ENCODE measurements around the gene YPEL2.
"Not testable (repeated sequence)": the region's sequence is repeated elsewhere in the genome, so short reads cannot be mapped to it uniquely, and the experiment has no call there.

Gene YPEL2, protein sequence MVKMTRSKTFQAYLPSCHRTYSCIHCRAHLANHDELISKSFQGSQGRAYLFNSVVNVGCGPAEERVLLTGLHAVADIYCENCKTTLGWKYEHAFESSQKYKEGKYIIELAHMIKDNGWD

DNA sequence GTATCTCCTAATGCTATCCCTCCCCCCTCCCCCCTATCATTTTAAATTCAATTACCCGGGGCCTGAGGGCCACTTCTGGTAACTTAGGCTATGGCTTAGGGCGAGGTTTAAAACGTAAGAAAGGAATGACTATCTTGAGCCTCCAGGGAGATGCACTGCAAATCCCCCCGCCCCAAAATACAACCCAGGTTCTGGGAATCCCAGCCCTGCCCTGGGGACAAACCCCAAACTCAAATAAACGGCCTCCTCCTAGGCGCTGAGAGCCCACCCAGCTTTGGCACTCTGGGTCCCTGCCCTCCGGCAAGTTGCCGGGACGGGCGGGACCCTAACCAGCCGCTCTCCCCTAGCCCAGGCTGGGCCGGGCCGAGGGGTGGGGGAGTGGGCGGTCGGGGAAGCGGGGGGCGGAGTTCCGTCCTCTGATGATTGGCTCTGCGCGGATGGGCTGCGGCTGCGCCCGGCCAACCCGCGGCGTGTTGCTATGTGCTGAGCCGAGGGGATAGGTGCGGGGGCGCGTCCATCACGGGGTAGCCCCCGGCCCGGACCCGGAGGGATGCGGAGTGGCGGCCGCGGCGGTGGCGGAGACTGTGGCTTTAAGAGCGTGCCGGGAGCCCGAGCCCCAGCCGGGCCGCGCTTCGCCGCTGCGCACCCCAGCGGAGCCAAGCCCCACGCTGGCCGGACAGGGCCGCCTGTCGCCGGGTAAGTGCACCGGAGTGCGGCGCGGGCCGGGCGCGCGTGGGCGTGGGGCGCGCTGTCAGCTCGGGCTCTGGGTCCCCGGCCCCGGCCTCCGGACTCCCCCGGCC is at the start of gene YPEL2:
YPEL2 (plus strand) TSS at position 527 of the 800 bp plus-strand sequence. CDS start 21,755 bp downstream, outside the sequence.
- peak; percentile 99 for DNase-seq (ENCODE audit: low read depth, low spot score)

- peak; percentile 3 for DNase-seq (ENCODE audit: low read depth, low spot score)
Measured at GRCh38 chr17:59284317-59284716, 47.1 kb upstream of the YPEL2 start.

- DNase-seq (ENCODE audit: low read depth, low spot score) = no peak
Measured at GRCh38 chr17:59287452-59287851, 44.0 kb upstream of the YPEL2 start.

- no peak for DNase-seq (ENCODE audit: low read depth, low spot score)
Measured at GRCh38 chr17:59287891-59288290, 43.6 kb upstream of the YPEL2 start.

GRCh38 chr17:59289981-59290301 is 41.5 kb upstream of the YPEL2 start:
- no peak for DNase-seq (ENCODE audit: low read depth, low spot score)

- not testable (repeated sequence) for DNase-seq (ENCODE audit: low read depth, low spot score)
Measured at GRCh38 chr17:59290302-59290998, 41.0 kb upstream of the YPEL2 start.

- DNase-seq (ENCODE audit: low read depth, low spot score) = no peak
Measured at GRCh38 chr17:59292174-59292523, 39.3 kb upstream of the YPEL2 start.

DNA sequence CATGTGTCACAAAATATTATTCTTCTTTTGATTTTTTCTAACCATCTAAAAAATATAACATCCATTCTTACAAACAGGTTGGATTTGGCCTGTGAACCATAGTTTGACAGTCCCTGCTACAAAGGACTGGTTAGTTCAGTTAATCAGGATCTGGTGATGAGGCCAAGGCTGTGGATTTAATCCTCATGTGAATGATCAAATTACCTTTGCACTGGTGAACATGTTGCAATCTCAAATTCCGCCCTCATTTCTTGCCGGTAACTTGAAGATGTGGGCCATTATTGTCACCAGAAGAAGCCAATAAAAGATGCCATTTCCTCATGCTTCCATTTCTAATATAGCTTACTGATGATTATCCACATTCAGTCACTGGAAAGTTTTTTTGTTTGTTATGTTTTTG is 35.3 kb upstream of the YPEL2 start:
- no peak for DNase-seq (ENCODE audit: low read depth, low spot score)

DNA sequence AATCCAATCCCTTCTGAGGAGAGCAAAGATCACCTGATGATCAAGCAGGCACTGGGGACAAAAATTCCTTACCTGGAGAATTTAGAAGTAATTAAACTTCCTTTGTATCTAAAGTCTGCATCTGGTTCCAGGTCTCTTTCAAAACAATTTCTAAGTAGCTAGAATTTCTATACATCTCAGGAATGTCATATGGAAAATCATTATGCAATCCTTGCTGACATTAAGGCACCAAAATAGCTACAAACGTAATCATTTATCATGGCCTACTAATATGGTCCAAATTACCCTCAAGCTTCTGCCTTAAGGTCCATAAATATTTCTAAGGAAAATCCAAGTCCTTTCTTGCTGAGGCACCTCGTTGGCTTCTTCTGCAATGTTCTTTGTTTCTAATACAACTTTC is 32.9 kb upstream of the YPEL2 start:
- DNase-seq (ENCODE audit: low read depth, low spot score) = no peak

DNA sequence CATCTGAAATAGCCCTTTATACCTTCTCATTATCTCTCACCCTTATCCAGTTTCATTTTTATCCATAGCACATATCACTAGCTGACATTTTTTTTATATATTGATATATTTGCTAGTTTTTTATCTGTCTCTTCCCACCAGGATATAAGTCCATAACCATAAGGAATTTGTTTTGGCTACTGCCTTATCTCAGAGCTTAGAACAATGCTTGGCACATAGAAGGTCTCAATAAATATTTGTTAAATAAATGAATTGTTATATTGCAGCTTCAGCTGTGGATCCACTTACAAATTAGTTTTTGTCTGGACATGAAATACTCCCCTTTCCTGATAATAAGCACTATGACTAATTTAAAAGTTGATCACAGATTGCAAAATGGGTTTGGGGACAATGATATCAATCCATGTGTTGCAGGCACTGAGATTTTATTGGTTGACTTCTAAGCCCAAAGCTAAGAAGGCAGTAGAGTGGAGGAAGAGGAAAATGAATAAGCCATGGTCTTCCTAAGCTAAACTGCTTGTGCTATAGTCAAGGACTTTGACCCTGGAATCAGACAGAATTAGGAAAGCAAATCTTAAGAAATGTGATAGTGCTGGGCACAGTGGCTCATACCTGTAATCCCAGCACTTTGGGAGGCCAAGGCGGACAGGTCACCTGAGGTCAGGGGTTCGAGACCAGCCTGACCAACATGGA is 31.9 kb upstream of the YPEL2 start:
- no peak for DNase-seq (ENCODE audit: low read depth, low spot score)

DNA sequence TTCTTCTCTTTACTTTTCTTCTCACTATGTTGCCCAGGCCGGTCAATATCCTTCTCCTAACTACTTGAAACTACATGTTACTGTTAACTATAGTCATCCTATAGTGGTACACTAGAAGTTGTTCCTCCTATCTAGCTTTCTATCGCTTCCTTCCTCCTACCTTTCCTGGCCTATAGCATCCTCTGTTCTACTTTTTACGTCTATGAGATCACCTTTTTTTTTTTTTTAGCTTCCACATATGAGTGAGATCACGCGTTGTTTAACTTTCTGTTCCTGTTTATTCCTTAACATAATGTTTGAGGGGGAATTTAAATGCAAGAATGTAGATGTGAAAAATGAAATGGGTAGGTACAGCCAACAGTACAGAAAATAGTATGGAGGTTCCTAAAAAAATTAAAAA is 30.5 kb upstream of the YPEL2 start:
- DNase-seq (ENCODE audit: low read depth, low spot score) = no peak

GRCh38 chr17:59304811-59305210 is 26.6 kb upstream of the YPEL2 start:
- DNase-seq (ENCODE audit: low read depth, low spot score) = no peak

DNA sequence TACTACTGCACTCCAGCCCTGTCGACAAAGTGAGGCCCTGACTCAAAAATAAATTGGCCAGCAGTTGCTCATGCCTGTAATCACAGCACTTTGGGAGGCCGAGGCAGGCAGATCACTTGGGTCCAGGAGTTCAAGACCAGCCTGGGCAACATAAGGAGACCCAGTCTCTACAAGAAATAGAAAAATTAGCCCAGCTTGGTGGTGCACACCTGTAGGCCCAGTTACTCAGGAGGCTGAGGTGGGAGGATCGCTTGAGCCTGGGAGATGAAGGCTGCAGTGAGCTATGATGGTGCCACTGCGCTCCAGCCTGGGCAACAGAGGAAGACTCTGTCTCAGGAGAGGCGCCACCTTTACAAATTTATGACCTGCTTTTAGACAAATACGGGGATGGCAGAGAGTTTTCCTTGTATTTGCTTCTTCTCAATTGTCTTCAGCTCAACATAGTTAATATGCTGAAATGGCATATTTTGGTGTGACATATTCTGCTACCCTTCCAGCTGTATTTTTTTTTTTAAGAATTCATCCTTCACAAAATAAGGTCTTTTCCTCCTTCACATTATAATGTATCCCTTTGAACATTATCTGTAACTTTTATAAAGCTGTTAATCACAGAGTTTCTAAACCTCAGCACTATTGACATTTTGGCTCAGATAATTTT is 21.1 kb upstream of the YPEL2 start:
- DNase-seq (ENCODE audit: low read depth, low spot score) = no peak

DNA sequence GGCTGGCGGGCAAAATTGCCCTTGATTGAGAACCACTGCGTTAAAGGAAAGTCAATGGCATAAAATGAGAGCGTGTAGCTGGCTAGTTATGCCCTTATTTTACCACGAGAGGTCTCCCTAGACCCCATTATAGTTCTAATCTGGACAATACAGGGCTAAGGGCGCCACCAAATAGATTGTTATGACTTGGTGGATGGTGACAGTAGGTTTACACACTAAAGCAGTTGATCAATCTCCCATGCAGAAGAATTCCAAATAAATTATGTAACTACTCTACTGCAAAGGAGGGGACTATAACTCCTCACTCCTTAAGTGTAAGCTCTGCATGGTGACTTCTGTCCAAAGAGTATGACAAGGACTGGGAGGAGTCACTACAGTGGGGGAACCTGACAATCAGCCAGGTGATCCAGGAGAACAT is 20.4 kb upstream of the YPEL2 start:
- DNase-seq (ENCODE audit: low read depth, low spot score) = peak; percentile 79

GRCh38 chr17:59311521-59311920 is 19.9 kb upstream of the YPEL2 start:
- DNase-seq (ENCODE audit: low read depth, low spot score) = not testable (repeated sequence)

GRCh38 chr17:59315866-59316265 is 15.6 kb upstream of the YPEL2 start:
- no peak for DNase-seq (ENCODE audit: low read depth, low spot score)

GRCh38 chr17:59327121-59327980 is 4.1 kb upstream of the YPEL2 start:
- DNase-seq (ENCODE audit: low read depth, low spot score) = peak; percentile 16

- DNase-seq (ENCODE audit: low read depth, low spot score) = no peak
Measured at GRCh38 chr17:59327981-59328290, 3.5 kb upstream of the YPEL2 start.

- no peak for DNase-seq (ENCODE audit: low read depth, low spot score)
Measured at GRCh38 chr17:59328601-59329000, 2.9 kb upstream of the YPEL2 start.

DNA sequence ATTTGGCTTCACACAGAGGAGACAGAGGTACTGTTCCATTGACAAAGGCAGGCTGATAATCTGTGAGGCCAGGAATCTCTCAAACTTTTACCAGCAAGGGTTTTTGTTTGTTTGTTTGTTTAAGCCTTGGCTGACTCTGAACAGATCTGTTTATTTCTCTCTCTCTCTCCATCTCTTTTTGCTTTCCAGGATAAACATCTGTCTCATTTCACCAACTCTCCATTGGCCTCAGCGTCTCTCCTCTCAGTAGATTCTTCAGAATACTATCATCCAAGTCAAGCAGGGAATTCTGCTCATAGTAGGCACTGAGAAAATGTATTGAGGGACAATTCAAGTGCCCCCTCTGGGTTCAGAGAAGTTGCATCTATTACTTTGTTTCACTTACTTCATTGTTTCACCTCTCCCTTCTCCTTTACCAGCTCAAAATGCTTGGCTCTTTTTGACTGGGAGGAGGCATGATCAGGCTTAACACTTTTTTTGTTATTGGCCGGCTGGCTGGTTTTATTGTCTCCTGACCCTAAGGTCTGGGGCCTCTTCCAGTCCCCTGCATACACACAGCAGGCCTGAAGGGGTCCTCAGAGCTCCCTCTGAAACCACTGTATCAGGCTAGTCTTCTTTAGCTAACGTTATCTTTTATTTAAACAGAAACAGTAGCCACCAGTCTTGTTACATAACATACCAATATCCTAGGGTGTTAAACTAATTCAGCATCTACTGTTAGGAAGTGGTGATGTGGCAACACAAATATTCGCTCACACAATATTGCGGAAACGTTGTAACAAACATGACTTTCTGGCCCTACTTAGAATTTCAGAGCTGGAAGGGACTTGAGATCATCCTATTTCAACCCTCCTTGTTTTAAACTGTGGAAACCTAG is 2.0 kb upstream of the YPEL2 start:
- peak; percentile 82 for DNase-seq (ENCODE audit: low read depth, low spot score)

Measured in astrocyte of the hippocampus (primary cell).